Measurements from ENCODE around the gene CCL24. TPM values are rescaled to one million over a fixed set of nuclear protein-coding genes. Genes with fewer than 3 reads are reported as not detected.

The CCL24 gene
- polyA plus RNA-seq, 3 donors = 1.2 TPM; not detected in 2

- Histone ChIP-seq H4K20me1 (ENCODE audit: insufficient read depth, low read length) (no peaks in the 10 kb centered on the region), H3K9ac (ENCODE audit: insufficient read depth, low read length, poor library complexity, severe bottlenecking) (no peak overlapping the region), H3K4me3 (replicated peaks in 1 of 3; ENCODE audit: low read depth in 2 of 3, low read length in 3 of 3) (no peak overlapping the region), H3K27me3 (ENCODE audit: control insufficient read depth in 2 of 2, insufficient read depth in 2 of 2, low read length in 2 of 2) (no peaks in the 10 kb centered on the region), H2AFZ (ENCODE audit: insufficient read depth, low read depth, low read length, poor library complexity, severe bottlenecking) (no peak overlapping the region), H3K27ac (ENCODE audit: low read depth in 1 of 2, low read length in 2 of 2) (no peak overlapping the region), H3K4me1 (ENCODE audit: control insufficient read depth in 1 of 2, insufficient read depth in 2 of 2, low read length in 2 of 2) (peaks cover 39 to 45% of the 10 kb centered on the region in 2 donors), H3K4me2 (replicated peaks; ENCODE audit: extremely low read depth, low read length, poor library complexity, severe bottlenecking) (no peak overlapping the region), H3K9me3 (replicated peaks in 1 of 2; ENCODE audit: control insufficient read depth in 1 of 2, insufficient read depth in 1 of 2, low read length in 2 of 2) (no peaks in the 10 kb centered on the region), H3K36me3 (replicated peaks in 1 of 2; ENCODE audit: control insufficient read depth in 1 of 2, insufficient read depth in 2 of 2, low read length in 2 of 2) (no peaks in the 10 kb centered on the region), H3K79me2 (ENCODE audit: insufficient read depth, low read length) (no peaks in the 10 kb centered on the region)
- no peak overlapping the region for H3K4me3 Mint-ChIP-seq
- peaks cover 0 to 4% of the 10 kb centered on the region in 2 donors for H3K36me3 Mint-ChIP-seq
- no peak for TF ChIP-seq CTCF (IDR thresholded peaks at IDR 0.05)
- intact Hi-C loops (cut with micrococcal nuclease) = no loop called here
- H3K27me3 Mint-ChIP-seq (ENCODE audit: low read depth in 3 of 3) = peaks cover 0 to 3% (median 3%) of the 10 kb centered on the region in 3 donors
- peaks cover 0 to 4% (median 0%) of the 10 kb centered on the region in 7 donors for H3K9me3 Mint-ChIP-seq
- peaks cover 38% of the 10 kb centered on the region for H3K4me1 Mint-ChIP-seq
- no CpG with 5 or more reads among the region's 5 CpGs for WGBS (ENCODE audit: insufficient coverage)
- peak overlapping the region in 5 of 7 donors; percentile 75 to 98 (median 93) for H3K27ac Mint-ChIP-seq
- no peak for DNase-seq
Observed at GRCh38 chr7:75844158-75844557, 30.6 kb upstream of the CCL24 start.

GRCh38 chr7:75843613-75844116 lies 30.1 kb upstream of the CCL24 start:
- H3K27me3 ChIP-seq (ENCODE audit: control insufficient read depth in 2 of 2, insufficient read depth in 2 of 2, low read length in 2 of 2) = no peaks in the 10 kb centered on the region
- Mint-ChIP-seq H3K36me3 (peaks cover 0 to 4% of the 10 kb centered on the region in 2 donors), H3K4me1 (peaks cover 34% of the 10 kb centered on the region), H3K4me3 (no peak overlapping the region), H3K9me3 (peaks cover 0 to 4% (median 0%) of the 10 kb centered on the region in 7 donors), H3K27ac (peak overlapping the region in 6 of 7 donors; percentile 92 to 98 (median 96)), H3K27me3 (ENCODE audit: low read depth in 3 of 3) (peaks cover 0 to 3% (median 3%) of the 10 kb centered on the region in 3 donors)
- H3K4me3 ChIP-seq (replicated peaks in 1 of 3; ENCODE audit: low read depth in 2 of 3, low read length in 3 of 3) = no peak overlapping the region
- no peak for DNase-seq
- no peak overlapping the region for H3K9ac ChIP-seq (ENCODE audit: insufficient read depth, low read length, poor library complexity, severe bottlenecking)
- peaks cover 35 to 40% of the 10 kb centered on the region in 2 donors for H3K4me1 ChIP-seq (ENCODE audit: control insufficient read depth in 1 of 2, insufficient read depth in 2 of 2, low read length in 2 of 2)
- no peak for TF ChIP-seq CTCF (IDR thresholded peaks at IDR 0.05)
- no peaks in the 10 kb centered on the region for H4K20me1 ChIP-seq (ENCODE audit: insufficient read depth, low read length)
- WGBS (ENCODE audit: insufficient coverage) = 85% methylated on average over 6 of the region's 9 CpGs
- no peaks in the 10 kb centered on the region for H3K9me3 ChIP-seq (replicated peaks in 1 of 2; ENCODE audit: control insufficient read depth in 1 of 2, insufficient read depth in 1 of 2, low read length in 2 of 2)
- H3K79me2 ChIP-seq (ENCODE audit: insufficient read depth, low read length) = no peaks in the 10 kb centered on the region
- H3K36me3 ChIP-seq (replicated peaks in 1 of 2; ENCODE audit: control insufficient read depth in 1 of 2, insufficient read depth in 2 of 2, low read length in 2 of 2) = no peaks in the 10 kb centered on the region
- H2AFZ ChIP-seq (ENCODE audit: insufficient read depth, low read depth, low read length, poor library complexity, severe bottlenecking) = no peak overlapping the region
- intact Hi-C loops (cut with micrococcal nuclease) = loop anchor here in 1 of 2 donors (2.0 kb wide), 1 partner anchor 71 kb away; the partner anchor contains the start of gene POR
- H3K27ac ChIP-seq (ENCODE audit: low read depth in 1 of 2, low read length in 2 of 2) = peak overlapping the region in 1 of 2 donors; percentile 72
- no peak overlapping the region for H3K4me2 ChIP-seq (replicated peaks; ENCODE audit: extremely low read depth, low read length, poor library complexity, severe bottlenecking)

Measured in CD14-positive monocyte (primary cell).